GM06990 (cell line): ENCODE data around the gene DAPK1.

ENCODE experiments used
- DNase-seq: peaks from one replicate; pipeline ENCODE4 v3.0.0-alpha.2; 2011; ENCODE audit not compliant: insufficient read length; ENCODE audit errors: extremely low read depth
- H3K27me3 ChIP-seq: replicated peaks from 2 replicates; pipeline ENCODE4 v1.6.0; 2011; ENCODE audit warnings: low read length; ENCODE audit not compliant: control insufficient read depth, insufficient read depth
- H3K36me3 ChIP-seq: 2 replicates; pipeline ENCODE4 v1.5.1; 2011; ENCODE audit warnings: low read length; ENCODE audit not compliant: control insufficient read depth, insufficient read depth
- H3K4me3 ChIP-seq: replicated peaks from 2 replicates; pipeline ENCODE4 v1.5.1; 2011; ENCODE audit warnings: low read depth, mild to moderate bottlenecking, control low read depth, low read length
- CTCF ChIP-seq: IDR thresholded peaks from 2 replicates; pipeline ENCODE4 v1.5.1; 2011; ENCODE audit warnings: low read length, control low read depth, mild to moderate bottlenecking, inconsistent platforms; ENCODE audit not compliant: insufficient read depth, poor library complexity, severe bottlenecking

Gene DAPK1

GRCh38 chr9:87502391-87503221 lies 4.9 kb downstream of the DAPK1 start:
- peaks cover 8% of the 10 kb centered on the region for H3K36me3 ChIP-seq
- no peak for TF ChIP-seq CTCF
- no peak for DNase-seq
- H3K4me3 ChIP-seq, result no peak overlapping the region
- no peaks in the 10 kb centered on the region for H3K27me3 ChIP-seq

GRCh38 chr9:87503430-87503829 lies 5.8 kb downstream of the DAPK1 start:
- peaks cover 8% of the 10 kb centered on the region for H3K36me3 ChIP-seq
- DNase-seq, result no peak
- no peak overlapping the region for H3K4me3 ChIP-seq
- no peaks in the 10 kb centered on the region for H3K27me3 ChIP-seq
- TF ChIP-seq CTCF, result no peak

- H3K27me3 ChIP-seq, result no peaks in the 10 kb centered on the region
- H3K4me3 ChIP-seq, result no peak overlapping the region
- no peak for DNase-seq
- H3K36me3 ChIP-seq, result peaks cover 10% of the 10 kb centered on the region
- TF ChIP-seq CTCF, result no peak
Observed at GRCh38 chr9:87503927-87504326, 6.3 kb downstream of the DAPK1 start.

- H3K27me3 ChIP-seq, result no peaks in the 10 kb centered on the region
- no peak for DNase-seq
- TF ChIP-seq CTCF, result no peak
- H3K36me3 ChIP-seq, result peaks cover 10% of the 10 kb centered on the region
- H3K4me3 ChIP-seq, result no peak overlapping the region
Observed at GRCh38 chr9:87504938-87505337, 7.3 kb downstream of the DAPK1 start.

GRCh38 chr9:87505869-87506678 lies 8.4 kb downstream of the DAPK1 start:
- H3K36me3 ChIP-seq, result peaks cover 9% of the 10 kb centered on the region
- H3K27me3 ChIP-seq, result no peaks in the 10 kb centered on the region
- DNase-seq, result no peak
- H3K4me3 ChIP-seq, result no peak overlapping the region
- TF ChIP-seq CTCF, result no peak
